IMR-90 (cell line): ENCODE results near the gene PRKAG2. TPM values are rescaled to one million over a fixed set of nuclear protein-coding genes. Genes with fewer than 3 reads are reported as not detected.

ENCODE experiments used
- ATAC-seq: fragments of 200-7000 bp; cut with Tn5 transposase; 2 replicates; pipeline ENCODE4 v1.9.1; 2020; ENCODE audit warnings: low read depth, mild to moderate bottlenecking, moderate library complexity
- BruUV-seq: library from RNA; stranded (reverse); fragments of 400-500 nt; replicated peaks from 2 replicates; lab custom pipeline; 2021; lab: Mats Ljungman, UMichigan
- CTCF ChIA-PET: fragments of 300-600 bp; formaldehyde crosslinking; extraction: SDS; loops from one replicate; lab custom pipeline; 2021; ENCODE audit warnings: antibody characterized with exemption; lab: Yijun Ruan, JAX
- POLR2A ChIA-PET: fragments of 300-600 bp; sonication (Branson Sonifier 250); formaldehyde crosslinking; loops from one replicate; lab custom pipeline; 2022; ENCODE audit warnings: antibody characterized with exemption; ENCODE audit not compliant: unreplicated experiment; lab: Charles Lee
- DNase-seq: peaks from one replicate; pipeline ENCODE4 v3.0.0; 2013
- H2AFZ ChIP-seq: replicated peaks from 2 replicates; pipeline ENCODE3; 2013; ENCODE audit warnings: low read length, mild to moderate bottlenecking; ENCODE audit not compliant: poor library complexity
- H2AK5ac ChIP-seq: 2 replicates; pipeline ENCODE4 v1.6.1; 2013; ENCODE audit warnings: low read depth, low read length, inconsistent platforms
- H2AK9ac ChIP-seq: replicated peaks from 2 replicates; pipeline ENCODE3; 2013; ENCODE audit warnings: mild to moderate bottlenecking, low read depth, low read length, moderate library complexity; ENCODE audit not compliant: poor library complexity
- H2BK120ac ChIP-seq: 2 replicates; pipeline ENCODE4 v1.6.1; 2013; ENCODE audit warnings: low read depth, low read length, inconsistent platforms
- H2BK15ac ChIP-seq: 3 replicates; pipeline ENCODE4 v1.6.1; 2013; ENCODE audit warnings: low read depth, low read length, inconsistent platforms
- H2BK20ac ChIP-seq: 2 replicates; pipeline ENCODE4 v1.6.1; 2013; ENCODE audit warnings: low read depth, mild to moderate bottlenecking, inconsistent platforms, low read length, moderate library complexity
- H2BK5ac ChIP-seq: 2 replicates; pipeline ENCODE4 v1.6.1; 2013; ENCODE audit warnings: mild to moderate bottlenecking, low read depth, low read length, inconsistent platforms; ENCODE audit not compliant: poor library complexity, severe bottlenecking
- H3K14ac ChIP-seq: replicated peaks from 2 replicates; pipeline ENCODE4 v1.6.1; 2013; ENCODE audit warnings: low read depth, low read length, inconsistent platforms
- H3K18ac ChIP-seq: 2 replicates; pipeline ENCODE4 v1.6.1; 2013; ENCODE audit warnings: low read depth, low read length, control low read depth
- H3K23ac ChIP-seq: 2 replicates; pipeline ENCODE4 v1.6.1; 2013; ENCODE audit warnings: low read depth, low read length, inconsistent platforms
- H3K27ac ChIP-seq: 2 replicates; pipeline ENCODE4 v1.5.1; 2013; ENCODE audit warnings: mild to moderate bottlenecking, control low read depth, low read length; ENCODE audit not compliant: insufficient read depth
- H3K27me3 ChIP-seq: 2 replicates; pipeline ENCODE4 v1.6.1; 2013; ENCODE audit warnings: low read length; ENCODE audit not compliant: control insufficient read depth, insufficient read depth
- H3K36me3 ChIP-seq: 2 replicates; pipeline ENCODE4 v1.6.1; 2013; ENCODE audit warnings: low read length, mixed read lengths; ENCODE audit not compliant: control insufficient read depth, insufficient read depth
- H3K4ac ChIP-seq: 2 replicates; pipeline ENCODE4 v1.6.1; 2013; ENCODE audit warnings: low read depth, low read length, inconsistent platforms
- H3K4me1 ChIP-seq: 2 replicates; pipeline ENCODE4 v1.6.1; 2013; ENCODE audit warnings: low read length, mixed read lengths; ENCODE audit not compliant: control insufficient read depth, insufficient read depth
- H3K4me2 ChIP-seq: 2 replicates; pipeline ENCODE4 v1.6.1; 2013; ENCODE audit warnings: low read depth, mild to moderate bottlenecking, control low read depth, low read length, moderate library complexity
- H3K4me3 ChIP-seq: 2 replicates; pipeline ENCODE4 v1.5.1; 2013; ENCODE audit warnings: low read depth, mild to moderate bottlenecking, control low read depth, low read length, moderate library complexity; ENCODE audit not compliant: insufficient read depth
- H3K56ac ChIP-seq: 2 replicates; pipeline ENCODE4 v1.6.1; 2013; ENCODE audit warnings: low read length, inconsistent platforms; ENCODE audit not compliant: insufficient read depth; ENCODE audit errors: extremely low read depth
- H3K79me1 ChIP-seq, 2 experiments: 2 replicates each; pipeline ENCODE4 v1.6.1; 2013; ENCODE audit warnings: low read length in 2 of 2, inconsistent platforms in 1 of 2, low read depth in 1 of 2
- H3K9ac ChIP-seq: 2 replicates; pipeline ENCODE4 v1.6.1; 2013; ENCODE audit warnings: low read depth, low read length, control low read depth
- H3K9me1 ChIP-seq: 2 replicates; pipeline ENCODE4 v1.6.1; 2013; ENCODE audit warnings: low read length, inconsistent platforms; ENCODE audit not compliant: insufficient read depth
- H3K9me3 ChIP-seq: 2 replicates; pipeline ENCODE4 v1.6.1; 2013; ENCODE audit warnings: low read length; ENCODE audit not compliant: control insufficient read depth, insufficient read depth
- H4K20me1 ChIP-seq: 2 replicates; pipeline ENCODE4 v1.6.1; 2013; ENCODE audit warnings: low read length, inconsistent platforms; ENCODE audit not compliant: insufficient read depth
- H4K5ac ChIP-seq: 2 replicates; pipeline ENCODE4 v1.6.1; 2013; ENCODE audit warnings: mild to moderate bottlenecking, low read depth, low read length, control low read depth
- H4K8ac ChIP-seq, 2 experiments: 2 replicates each; pipeline ENCODE4 v1.6.1; 2013; ENCODE audit warnings: low read depth in 2 of 2, low read length in 2 of 2, control low read depth in 1 of 2, inconsistent platforms in 1 of 2
- H4K91ac ChIP-seq: 2 replicates; pipeline ENCODE4 v1.6.1; 2013; ENCODE audit warnings: low read depth, low read length, inconsistent platforms; ENCODE audit not compliant: insufficient read depth
- BHLHE40 ChIP-seq: fragments of 150-350 bp; IDR thresholded peaks from 2 replicates; pipeline ENCODE4 v1.6.1; 2016; ENCODE audit warnings: mild to moderate bottlenecking, low read depth, low read length
- CHD1 ChIP-seq: IDR thresholded peaks from 2 replicates; pipeline ENCODE4 v1.6.1; 2012; ENCODE audit warnings: low read depth, low read length, improper control_type of control experiment
- CTCF ChIP-seq: conservative IDR thresholded peaks from 2 replicates; pipeline ENCODE4 v1.5.1; 2012; ENCODE audit warnings: mild to moderate bottlenecking, low read depth, low read length, improper control_type of control experiment
- FOS ChIP-seq: fragments of 150-350 bp; IDR thresholded peaks from 2 replicates; pipeline ENCODE4 v1.6.1; 2016; ENCODE audit warnings: low read depth, low read length
- MAFK ChIP-seq: IDR thresholded peaks from 2 replicates; pipeline ENCODE4 v1.6.1; 2012; ENCODE audit warnings: low read depth, low read length, improper control_type of control experiment
- MAZ ChIP-seq: IDR thresholded peaks from 2 replicates; pipeline ENCODE4 v1.6.1; 2012; ENCODE audit warnings: low read depth, mild to moderate bottlenecking, low read length, improper control_type of control experiment, moderate library complexity, borderline replicate concordance
- MXI1 ChIP-seq: IDR thresholded peaks from 2 replicates; pipeline ENCODE4 v1.6.1; 2012; ENCODE audit warnings: low read depth, mild to moderate bottlenecking, low read length, moderate library complexity, borderline replicate concordance
- POLR2A ChIP-seq: IDR thresholded peaks from 2 replicates; pipeline ENCODE4 v1.6.1; 2012; ENCODE audit warnings: mild to moderate bottlenecking, low read depth, low read length
- RAD21 ChIP-seq: IDR thresholded peaks from 2 replicates; pipeline ENCODE4 v1.6.1; 2012; ENCODE audit warnings: low read length, improper control_type of control experiment
- RFX5 ChIP-seq: IDR thresholded peaks from 2 replicates; pipeline ENCODE4 v1.8.0; 2012; ENCODE audit warnings: low read depth, mild to moderate bottlenecking, low read length, moderate library complexity
- SMC3 ChIP-seq: fragments of 150-350 bp; IDR thresholded peaks from 2 replicates; pipeline ENCODE4 v1.6.1; 2016; ENCODE audit warnings: low read depth, mild to moderate bottlenecking, antibody characterized with exemption, low read length, moderate library complexity
- USF2 ChIP-seq: fragments of 150-350 bp; IDR thresholded peaks from 2 replicates; pipeline ENCODE4 v1.6.1; 2017; ENCODE audit warnings: mild to moderate bottlenecking, antibody characterized with exemption, low read length, low read depth
- WGBS, 2 experiments: methylation state at CpG; one replicate each; pipeline versions ENCODE4 v1.1.5 to v1.1.7; 2013; ENCODE audit warnings: missing lambda C conversion rate in 2 of 2; ENCODE audit not compliant: insufficient read length in 1 of 2; ENCODE audit errors: extremely low coverage in 2 of 2; 5-methylcytosine and 5-hydroxymethylcytosine counted together
- dilution Hi-C: fragments of 300-500 bp; cut with HindIII; formaldehyde crosslinking; loops from one replicate; pipeline ENCODE4 v1.14.3; 2018; ENCODE audit warnings: low sequenced_read_pairs; ENCODE audit not compliant: unreplicated experiment
- in situ Hi-C: fragments of 300-500 bp; cut with MboI; formaldehyde crosslinking; loops from 3 replicates; pipeline ENCODE4 v1.14.3; 2019; ENCODE audit warnings: low sequenced_read_pairs, inconsistent platforms, mixed read lengths
- intact Hi-C: fragments of 100-400 bp; cut with micrococcal nuclease; formaldehyde crosslinking; loops from 2 replicates; pipeline ENCODE4 v1.10.0; 2022
- polyA plus RNA-seq, 3 experiments: library from polyadenylated mRNA; depleted of rRNA; stranded (reverse); fragments of >200 nt; gene quantifications; 2 replicates each; pipeline ENCODE4 v1.2.3, GENCODE V29; 2012; ENCODE audit warnings: low replicate concordance in 1 of 3
- total RNA-seq: library from RNA; depleted of rRNA; stranded (reverse); fragments of >200 nt; gene quantifications from 2 replicates; pipeline ENCODE4 v1.2.3, GENCODE V29; 2012
- TF ChIP-seq, protein P1 (sequence below): fragments of 150-350 bp; IDR thresholded peaks from 2 replicates; pipeline ENCODE4 v1.6.1; 2016; ENCODE audit warnings: low read depth, mild to moderate bottlenecking, low read length, moderate library complexity, borderline replicate concordance

The PRKAG2 gene
- total and polyA plus RNA-seq, 2 of the 4 experiments (the other 2 are of a cell fraction), result 15.4 to 21.6 TPM

- Histone ChIP-seq H2BK20ac (no peak overlapping the region), H3K23ac (no peak overlapping the region), H3K79me1 (peaks cover 15 to 36% of the 10 kb centered on the region in 2 experiments), H3K9me3 (peaks cover 2% of the 10 kb centered on the region; the same call in 1 of the 2 replicates), H3K9me1 (peaks cover 7% of the 10 kb centered on the region), H3K18ac (no peak overlapping the region), H3K4me3 (peak overlapping the region; percentile 94; the same call in 1 of the 2 replicates), H2AK9ac (no peak overlapping the region), H2BK15ac (no peak overlapping the region), H4K5ac (peak overlapping the region; percentile 8; the same call in 1 of the 2 replicates), H3K4ac (no peak overlapping the region), H3K4me1 (peaks cover 2% of the 10 kb centered on the region), H3K56ac (no peak overlapping the region), H2BK120ac (peak overlapping the region; percentile 24; the same call in 1 of the 2 replicates), H4K20me1 (peaks cover 4% of the 10 kb centered on the region; the same call in 1 of the 2 replicates), H2AK5ac (no peak overlapping the region), H3K9ac (no peak overlapping the region), H4K91ac (no peak overlapping the region), H3K4me2 (0 out of 2 replicates have a peak overlapping the region, but pooled peaks have one; percentile 5), H2AFZ (peak overlapping the region; percentile 84), H3K27ac (0 out of 2 replicates have a peak overlapping the region, but pooled peaks have one; percentile 5), H2BK5ac (no peak overlapping the region), H3K14ac (no peak overlapping the region), H3K27me3 (no peaks in the 10 kb centered on the region), H3K36me3 (no peaks in the 10 kb centered on the region), H4K8ac (peak overlapping the region in 1 of 2 experiments; percentile 44; a peak in 1 of 4 replicates)
- BruUV-seq, result no TSS peak
- TF ChIP-seq, protein P1, sequence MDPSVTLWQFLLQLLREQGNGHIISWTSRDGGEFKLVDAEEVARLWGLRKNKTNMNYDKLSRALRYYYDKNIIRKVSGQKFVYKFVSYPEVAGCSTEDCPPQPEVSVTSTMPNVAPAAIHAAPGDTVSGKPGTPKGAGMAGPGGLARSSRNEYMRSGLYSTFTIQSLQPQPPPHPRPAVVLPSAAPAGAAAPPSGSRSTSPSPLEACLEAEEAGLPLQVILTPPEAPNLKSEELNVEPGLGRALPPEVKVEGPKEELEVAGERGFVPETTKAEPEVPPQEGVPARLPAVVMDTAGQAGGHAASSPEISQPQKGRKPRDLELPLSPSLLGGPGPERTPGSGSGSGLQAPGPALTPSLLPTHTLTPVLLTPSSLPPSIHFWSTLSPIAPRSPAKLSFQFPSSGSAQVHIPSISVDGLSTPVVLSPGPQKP, result no peak
- no peak for TF ChIP-seq SMC3
- no peak for TF ChIP-seq RFX5
- no peak for TF ChIP-seq MAFK
- no peak for TF ChIP-seq CHD1
- no peak for TF ChIP-seq USF2
- TF ChIP-seq POLR2A, result no peak
- TF ChIP-seq FOS, result no peak
- no peak for TF ChIP-seq MXI1
- no peak for TF ChIP-seq MAZ
- no peak for TF ChIP-seq RAD21
- TF ChIP-seq CTCF, result no peak
- TF ChIP-seq BHLHE40, result no peak
- intact Hi-C loops (loop anchor here (2.0 to 5.0 kb wide), 3 partner anchors 66 to 171 kb away; partner anchors contain the start of gene RHEB), dilution Hi-C loops (no loop called here), in situ Hi-C loops (no loop called here)
- ATAC-seq (no peak), DNase-seq (peak; percentile 23)
- 24% methylated on average over 6 of the region's 28 CpGs; no CpG with 5 or more reads in 1 of the 2 experiments for WGBS, 2 experiments
- POLR2A ChIA-PET, result no interaction called here
- CTCF ChIA-PET, result interaction anchor here (0.6 to 2.6 kb wide), 7 partner anchors 9 to 121 kb away, joined by 3 to 10 read pairs (median 4); no protein-coding TSS in a partner anchor
Measured at GRCh38 chr7:151632750-151633515, 244.0 kb downstream of the PRKAG2 start.
